Measurements from ENCODE around the gene COQ6.
"Not testable (repeated sequence)": the region's sequence is repeated elsewhere in the genome, so short reads cannot be mapped to it uniquely, and the experiment has no call there.

Gene COQ6

DNA sequence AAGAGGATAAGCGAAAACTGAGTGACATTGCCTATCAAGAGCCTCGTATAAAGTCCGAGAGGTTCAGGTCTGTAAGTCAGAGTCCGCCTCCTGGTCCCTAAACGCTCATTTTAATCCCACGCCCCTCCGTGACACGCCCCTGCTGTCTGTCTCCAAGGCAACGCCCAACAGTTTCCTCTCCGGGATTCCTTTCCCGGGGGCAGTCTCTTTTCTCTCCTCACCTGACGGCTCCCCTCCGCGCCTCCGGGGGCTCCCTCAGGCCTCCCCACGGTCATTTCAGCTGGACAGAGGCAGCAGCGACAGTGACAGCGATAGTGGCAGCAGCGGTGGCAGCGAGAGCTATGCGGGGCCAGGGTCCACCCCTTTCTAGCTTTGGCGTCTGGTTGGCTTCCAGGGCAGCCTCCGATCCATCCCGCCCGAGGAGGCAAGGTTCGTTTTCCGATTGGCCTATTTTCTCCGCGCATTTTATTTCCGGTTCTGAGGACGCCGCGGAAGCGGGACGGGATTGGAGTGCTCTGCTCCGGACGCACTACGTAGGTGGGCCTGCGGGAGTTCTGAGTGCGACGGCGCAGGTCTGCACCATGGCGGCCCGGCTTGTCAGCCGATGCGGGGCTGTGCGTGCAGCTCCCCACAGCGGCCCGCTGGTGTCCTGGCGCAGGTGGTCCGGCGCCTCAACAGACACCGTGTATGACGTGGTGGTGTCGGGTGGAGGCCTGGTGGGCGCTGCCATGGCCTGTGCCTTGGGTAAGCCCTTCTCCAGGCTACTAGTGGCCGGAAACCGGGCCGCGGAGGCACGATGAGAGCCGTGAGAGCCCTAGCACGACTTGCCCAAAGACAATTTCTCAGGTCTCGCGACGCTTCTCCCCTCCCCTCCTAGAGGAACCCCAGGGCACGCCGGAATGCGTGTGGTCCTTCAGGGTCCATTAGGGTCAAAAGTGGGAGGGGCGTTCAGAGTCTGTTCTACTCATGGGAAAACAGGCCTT lies at the start of gene COQ6, which contains the start of gene FAM161B:
Gene COQ6 (plus strand): TSS at position 551 of the 983 bp plus-strand sequence. CDS start 31 bp downstream, at position 582.
Gene FAM161B (minus strand): TSS at position 343 of the 983 bp plus-strand sequence. CDS start 68 bp downstream, at position 275.
- DNase-seq = peak; percentile 90

DNA sequence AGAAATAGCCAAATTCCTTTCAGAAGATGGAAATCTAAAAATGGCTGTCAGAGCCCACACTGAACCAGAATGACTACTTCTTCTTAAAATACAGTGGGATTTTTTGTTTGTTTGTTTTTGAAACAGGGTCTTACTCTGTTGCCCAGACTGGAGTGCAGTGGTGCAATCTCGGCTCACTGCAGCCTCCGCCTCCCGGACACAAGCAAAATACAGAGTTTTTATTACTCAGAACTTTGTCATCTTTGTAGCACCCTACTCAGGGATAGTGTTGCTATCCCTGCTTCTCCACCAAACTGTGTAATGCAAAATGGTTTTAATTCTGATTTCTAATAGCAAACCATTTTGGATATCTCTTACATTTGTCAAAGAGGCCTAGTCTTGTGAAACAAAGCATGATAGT lies 47.1 kb upstream of the COQ6 start:
- no peak for DNase-seq

DNA sequence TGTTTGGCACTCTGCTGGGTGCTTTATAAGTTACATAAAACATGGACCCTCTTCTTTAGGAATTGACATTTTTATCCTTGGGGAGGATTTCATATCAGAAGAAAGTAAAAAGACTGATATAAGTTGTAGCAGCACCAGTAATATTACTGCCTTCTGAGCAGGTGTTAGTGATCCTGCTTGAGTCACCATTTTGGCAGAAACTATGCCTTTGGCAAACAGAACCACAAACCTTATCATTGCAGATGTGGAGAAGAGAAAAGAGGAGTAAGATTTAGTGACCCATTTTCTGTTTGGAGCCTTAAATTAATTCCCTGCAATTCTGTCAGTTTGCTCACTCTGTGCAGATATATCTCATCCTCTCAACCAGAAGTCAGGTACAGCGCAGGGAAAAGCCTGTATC lies 40.4 kb upstream of the COQ6 start:
- DNase-seq = no peak

DNA sequence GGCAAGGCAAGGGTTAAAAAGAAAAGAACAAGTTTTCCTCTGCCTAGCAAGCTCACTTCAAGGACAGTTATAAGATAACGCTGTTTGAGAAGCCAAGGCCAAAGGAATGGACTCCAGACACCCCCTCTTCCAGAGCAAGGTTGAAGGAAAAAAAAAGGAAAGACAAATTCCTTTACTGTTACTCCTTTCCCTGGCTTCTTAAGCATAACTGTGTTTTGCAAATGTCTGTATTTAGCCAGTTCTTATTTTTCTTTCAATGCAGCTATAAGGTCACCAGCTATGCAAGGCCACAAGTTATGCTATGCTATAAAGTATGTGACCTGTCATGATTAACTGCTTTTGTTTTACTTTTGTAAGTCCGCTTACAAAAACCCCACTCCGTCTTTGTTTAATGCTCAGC lies 36.8 kb upstream of the COQ6 start:
- no peak for DNase-seq

DNA sequence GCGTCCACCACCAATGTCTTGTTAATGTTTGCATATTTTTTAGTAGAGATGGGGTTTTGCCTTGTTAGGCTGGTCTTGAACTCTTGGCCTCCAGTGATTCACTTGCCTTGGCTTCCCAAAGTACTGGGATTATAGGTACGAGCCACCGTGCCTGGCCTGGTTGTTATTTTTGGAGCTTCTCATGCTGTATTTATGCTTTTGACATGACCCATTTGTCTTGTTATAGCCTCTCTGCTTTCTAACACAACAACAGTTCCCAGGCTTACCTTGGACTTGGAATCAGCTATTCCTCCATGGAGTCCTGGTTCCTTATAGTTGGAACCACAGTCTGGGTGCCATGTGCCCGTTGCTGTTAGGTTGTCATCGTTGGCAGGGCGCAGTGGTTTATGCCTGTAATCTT lies 33.8 kb upstream of the COQ6 start:
- DNase-seq = no peak

DNA sequence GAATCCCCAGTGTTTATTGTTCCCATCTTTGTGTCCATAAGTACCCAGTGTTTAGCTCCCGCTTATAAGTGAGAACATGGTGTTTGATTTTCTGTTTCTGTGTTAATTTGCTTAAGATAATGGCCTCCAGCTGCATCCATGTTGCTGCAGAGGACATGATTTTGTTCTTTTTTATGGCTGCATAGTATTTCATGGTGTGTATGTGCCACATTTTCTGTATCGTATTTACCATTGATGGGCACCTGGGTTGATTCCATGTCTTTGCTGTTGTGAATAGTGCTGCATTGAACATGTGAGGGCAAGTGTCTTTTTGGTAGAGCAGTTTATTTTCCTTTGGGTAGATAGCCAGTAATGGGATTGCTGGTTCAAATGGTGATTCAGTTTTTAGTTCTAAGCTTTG lies 30.6 kb upstream of the COQ6 start:
- DNase-seq = not testable (repeated sequence)

DNA sequence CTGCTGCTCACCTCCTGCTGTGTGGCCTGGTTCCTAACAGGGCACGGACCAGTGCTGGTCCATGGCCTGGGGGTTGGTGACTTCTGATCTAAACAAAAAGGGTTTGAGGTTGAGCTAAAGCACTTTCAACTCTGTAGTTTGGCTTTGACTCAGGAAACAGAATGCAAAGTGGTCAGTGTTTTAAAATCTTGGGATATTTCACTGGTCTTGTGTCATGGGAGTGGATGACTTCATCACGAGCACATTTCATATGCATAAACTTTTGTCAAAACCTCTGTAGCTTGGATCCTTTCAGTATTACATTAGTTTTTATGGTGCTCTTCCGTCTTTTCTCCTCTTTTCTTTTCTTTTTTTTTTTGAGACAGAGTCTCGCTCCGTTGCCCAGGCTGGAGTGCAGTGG lies 25.8 kb upstream of the COQ6 start:
- DNase-seq = no peak

DNA sequence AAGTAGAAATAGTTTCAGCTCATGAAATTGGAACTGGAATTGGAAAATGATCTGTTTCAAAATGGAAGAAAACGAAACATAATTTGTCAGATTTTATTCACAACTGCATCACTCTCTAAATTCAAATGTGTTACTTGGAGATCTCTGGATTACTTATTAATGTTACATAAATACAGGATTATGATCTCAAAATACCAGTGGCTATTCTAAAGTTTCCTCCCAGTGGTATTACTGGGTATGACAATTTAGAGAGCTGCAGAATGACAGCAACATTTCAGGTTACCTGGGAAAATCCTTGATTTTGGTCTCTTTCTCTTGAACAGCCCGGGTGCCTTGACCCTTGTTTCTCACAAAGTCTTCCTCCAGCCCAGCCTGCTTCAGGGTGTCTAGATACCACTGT lies 14.4 kb upstream of the COQ6 start:
- DNase-seq = no peak

DNA sequence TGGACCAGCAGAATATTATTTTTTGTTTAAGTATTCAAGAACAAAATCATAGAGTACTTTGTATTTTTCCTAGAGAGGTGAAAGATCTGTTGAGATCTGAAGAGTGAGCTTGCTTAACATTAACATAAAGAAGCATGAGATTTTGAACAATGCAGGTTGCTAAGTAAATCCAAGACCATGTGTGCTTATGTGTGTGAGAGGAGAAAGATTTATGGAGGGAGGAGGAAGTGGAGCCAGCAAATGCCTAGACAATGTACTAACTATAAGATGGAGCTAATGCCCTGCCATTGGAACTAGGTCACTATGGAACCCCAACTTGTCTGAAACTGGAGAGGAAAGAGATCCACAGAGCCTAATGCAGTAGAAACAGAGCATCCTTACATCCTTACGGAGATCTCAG lies 13.6 kb upstream of the COQ6 start:
- no peak for DNase-seq

DNA sequence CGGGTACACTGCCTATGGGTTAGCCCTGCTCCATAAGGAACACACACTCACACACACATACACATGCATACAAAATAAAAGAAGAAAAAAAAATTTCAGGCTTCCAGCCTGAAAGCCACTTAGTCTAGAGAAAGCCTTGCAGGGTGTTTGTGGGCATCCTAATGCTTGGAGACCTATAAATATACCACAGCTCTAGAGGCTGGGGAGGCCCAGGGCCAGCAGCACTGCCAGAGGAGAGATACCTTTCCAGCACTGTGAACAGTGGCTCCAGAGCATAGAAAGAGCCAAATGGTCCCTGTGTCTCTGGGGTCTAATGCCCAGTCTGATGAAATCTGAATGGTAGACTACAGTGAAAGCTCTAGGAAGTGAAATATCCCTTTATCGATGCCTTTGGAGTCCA lies 13.1 kb upstream of the COQ6 start:
- DNase-seq = no peak

DNA sequence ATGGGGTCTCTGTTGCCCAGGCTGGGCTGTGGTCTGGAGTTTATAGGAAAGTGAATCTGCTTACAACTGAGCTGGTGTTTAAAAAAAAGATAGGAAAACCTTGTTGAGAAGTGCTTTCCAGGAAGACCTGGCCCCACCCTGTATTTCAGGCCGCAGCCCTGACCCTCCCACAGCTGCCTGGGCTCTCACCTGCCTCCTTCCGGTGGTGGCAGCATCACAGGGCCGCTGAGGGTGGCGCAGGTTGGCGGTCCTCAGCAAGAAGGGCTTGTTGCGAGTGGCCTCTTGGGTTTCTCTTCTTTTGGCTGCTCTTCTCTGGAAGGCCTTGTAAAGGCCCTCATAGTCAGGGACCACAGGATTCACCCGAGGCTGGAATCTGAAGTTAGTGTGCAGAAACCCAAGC lies 7.9 kb upstream of the COQ6 start:
- no peak for DNase-seq

DNA sequence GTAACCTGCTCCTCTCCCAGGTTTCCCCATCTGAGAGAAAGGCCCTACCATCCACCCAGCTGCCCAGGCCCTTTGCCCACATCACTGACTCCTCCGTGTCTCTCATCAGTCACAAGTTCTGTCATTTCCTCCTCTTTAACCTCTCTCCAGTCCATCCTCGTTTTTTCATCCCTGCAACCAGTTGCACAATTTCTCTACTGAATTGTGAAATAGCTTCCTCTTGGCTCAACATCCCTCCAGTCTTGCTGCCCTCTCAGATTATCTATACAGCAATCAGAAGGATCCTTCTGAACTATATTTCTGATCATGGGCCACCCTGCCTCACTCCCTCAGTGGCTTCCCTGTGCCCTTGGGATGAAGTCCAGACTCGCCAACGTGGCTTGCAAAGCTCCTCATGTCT lies 7.0 kb upstream of the COQ6 start:
- no peak for DNase-seq

DNA sequence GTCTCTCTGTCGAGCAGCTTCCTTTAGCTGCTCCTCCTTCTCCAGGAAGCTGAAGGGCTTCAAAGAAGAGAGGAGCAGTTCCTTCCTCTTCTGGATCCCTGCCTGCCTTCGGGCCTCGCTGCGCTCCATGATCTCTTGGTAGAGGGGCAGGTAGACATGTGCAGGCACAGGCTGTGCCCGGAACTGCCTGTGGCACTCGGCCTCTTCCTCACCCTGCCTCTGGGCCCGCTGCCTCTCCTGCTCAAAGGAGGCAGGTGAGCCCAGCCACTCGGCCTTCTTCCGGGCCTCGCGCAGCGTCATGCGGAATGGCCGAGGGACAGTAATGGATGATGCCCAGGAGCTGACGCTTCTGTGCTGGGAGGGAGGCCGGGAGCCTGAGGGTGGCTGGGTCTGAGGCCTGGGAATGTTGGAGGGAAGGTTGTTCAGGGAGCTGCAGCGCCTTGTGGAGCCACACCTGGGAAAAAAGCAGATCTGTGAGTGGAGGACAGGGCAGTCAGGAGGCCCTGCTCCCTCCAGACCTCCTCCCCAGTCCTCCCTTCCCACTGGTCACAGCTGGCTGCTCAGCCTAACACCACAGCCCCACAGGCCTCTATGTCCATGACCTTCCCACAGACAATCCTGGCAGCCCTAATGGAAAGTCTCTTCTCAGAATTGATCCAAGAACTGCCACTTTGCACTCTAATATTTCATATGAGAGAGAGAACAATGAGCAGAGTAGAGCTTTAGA lies 5.5 kb upstream of the COQ6 start:
- DNase-seq = no peak

DNA sequence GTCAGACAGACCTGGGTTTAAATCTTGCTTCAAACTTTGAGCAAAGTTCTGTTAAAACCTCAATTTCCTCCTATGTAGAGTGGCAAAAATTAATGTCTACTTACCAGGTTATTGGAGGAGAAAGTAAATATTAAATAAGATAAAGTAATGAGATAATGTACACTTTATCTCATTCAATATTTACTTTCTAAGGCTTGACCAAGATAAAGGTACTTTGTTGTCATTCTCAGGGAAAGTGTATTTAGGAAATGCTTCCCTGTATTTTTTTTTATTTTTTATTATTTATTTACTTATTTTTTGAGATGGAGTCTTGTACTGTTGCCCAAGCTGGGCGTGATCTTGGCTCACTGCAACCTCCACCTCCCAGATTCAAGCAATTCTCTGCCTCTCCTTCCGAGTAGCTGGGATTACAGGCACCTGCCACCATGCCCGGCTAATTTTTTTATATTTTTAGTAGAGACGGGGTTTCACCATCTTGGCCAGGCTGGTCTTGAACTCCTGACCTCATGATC lies 4.9 kb upstream of the COQ6 start:
- no peak for DNase-seq

DNA sequence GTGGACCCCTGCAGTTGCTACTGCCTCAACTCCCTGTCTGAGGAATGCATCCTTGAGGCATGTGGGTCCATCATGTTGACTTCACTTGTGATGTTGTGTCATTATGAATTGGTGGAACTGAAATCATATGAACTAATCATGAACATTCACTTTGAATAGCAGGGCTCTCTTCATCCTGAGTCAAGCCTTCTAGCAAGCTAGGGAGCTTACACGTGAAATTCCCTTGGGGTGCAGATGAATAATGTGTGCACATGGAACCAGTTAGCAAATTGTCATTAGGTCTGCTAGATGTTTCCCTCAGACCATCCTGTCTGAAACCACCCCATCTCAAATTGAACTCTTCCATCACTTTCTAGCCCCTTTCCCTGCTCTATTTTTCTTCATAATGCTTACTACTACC lies 3.6 kb downstream of the COQ6 start:
- DNase-seq = no peak

DNA sequence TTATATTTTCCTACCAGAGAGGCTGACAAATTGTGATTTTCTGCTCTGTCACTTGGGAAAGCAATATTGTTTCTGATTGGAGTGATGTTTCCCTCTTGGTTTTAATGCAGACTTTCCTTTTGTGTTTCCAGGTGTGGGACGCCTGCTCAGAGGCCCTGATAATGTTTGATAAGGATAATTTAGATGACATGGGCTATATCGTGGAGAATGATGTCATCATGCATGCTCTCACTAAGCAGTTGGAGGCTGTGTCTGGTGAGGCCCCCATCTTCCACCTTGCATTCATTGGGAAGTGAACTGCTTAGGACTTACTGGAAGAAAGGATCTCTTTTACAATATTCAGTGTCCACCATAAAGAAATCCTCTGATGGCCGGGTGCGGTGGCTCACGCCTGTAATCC lies 5.6 kb downstream of the COQ6 start:
- DNase-seq = no peak

DNA sequence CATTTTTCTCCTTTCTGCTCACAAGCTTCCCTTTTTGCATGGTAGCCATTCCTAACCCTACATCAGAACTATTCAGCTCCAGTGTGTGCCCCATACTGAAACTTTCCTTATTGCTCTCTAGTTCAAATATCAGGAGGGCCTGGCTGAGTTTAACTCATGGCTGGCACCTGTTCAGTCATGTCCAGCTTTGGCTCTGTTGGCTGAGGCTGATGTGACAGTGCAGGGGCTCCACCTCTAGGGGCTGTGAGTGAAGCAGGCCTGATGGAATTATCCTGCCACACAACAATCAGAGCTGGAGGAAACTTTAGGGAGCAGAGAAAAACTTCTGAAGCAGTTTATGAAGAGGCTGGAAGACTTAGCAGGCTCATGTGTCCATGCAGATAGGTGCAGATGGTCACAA lies 8.5 kb downstream of the COQ6 start:
- no peak for DNase-seq

DNA sequence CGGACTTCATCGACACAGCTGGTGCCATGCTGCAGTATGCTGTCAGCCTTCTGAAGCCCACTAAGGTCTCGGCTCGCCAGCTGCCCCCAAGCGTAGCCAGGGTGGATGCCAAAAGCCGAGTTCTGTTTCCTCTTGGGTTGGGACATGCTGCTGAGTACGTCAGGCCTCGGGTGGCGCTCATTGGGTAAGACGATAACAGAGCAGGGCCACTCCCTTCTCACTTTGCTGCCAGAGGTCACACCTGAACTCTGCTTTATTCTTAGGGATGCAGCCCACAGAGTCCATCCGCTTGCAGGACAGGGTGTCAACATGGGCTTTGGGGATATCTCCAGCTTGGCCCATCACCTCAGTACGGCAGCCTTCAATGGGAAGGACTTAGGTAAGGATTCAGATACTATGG lies 11.1 kb downstream of the COQ6 start:
- DNase-seq = no peak

DNA sequence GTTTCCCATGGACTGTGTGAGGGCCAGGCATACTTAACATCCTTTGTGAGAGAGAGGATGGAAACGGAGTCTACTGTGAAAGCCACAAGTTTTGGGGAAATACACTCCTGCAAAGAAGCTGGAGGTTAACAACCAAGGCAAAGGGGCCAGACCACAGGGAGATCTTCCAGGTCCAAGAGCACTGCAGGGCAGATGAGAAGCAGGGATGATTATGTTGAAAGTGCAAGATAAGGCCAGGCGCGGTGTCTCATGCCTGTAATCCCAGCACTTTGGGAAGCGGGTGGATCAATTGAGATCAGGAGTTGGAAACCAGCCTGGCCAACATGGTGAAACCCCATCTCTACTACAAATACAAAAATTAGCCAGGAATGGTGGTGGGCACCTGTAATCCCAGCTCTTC lies 15.1 kb downstream of the COQ6 start:
- DNase-seq = no peak

DNA sequence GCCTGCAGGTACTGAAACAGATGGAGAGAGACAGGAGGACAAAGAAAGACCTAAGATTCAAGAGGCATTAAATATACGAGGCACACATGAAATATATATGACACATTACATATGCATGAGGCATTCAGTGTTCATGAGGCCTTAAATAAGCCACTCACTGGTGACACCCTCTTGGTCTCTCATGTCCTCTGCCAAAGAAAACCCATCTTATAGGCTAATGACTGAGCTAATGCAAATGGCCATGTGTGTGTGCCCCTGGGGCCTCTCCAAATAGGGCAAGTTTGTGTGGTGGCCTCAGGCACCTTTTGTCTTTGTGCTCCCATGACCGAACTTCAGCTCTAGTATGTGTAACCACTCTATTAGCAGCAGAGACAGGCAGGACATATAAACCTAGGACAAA lies 18.8 kb downstream of the COQ6 start:
- no peak for DNase-seq

DNA sequence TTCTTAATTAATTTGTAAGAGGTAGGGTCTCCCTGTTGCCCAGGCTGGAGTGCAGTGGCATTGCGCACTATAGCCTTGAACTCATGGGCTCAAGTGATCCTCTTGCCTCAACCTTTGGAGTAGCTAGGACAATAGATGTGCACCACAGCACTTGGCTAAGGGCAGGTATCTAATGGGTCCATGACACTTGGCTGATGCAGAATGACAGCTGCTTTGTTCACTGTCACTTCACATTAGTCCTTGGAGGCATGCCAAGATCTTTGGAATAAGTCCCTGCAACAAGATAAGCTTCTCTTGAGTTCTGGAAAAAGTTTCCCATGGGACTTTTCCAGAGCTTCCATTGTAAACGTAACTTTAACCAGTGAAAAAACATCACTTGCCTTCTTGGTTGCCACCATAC lies 23.4 kb downstream of the COQ6 start:
- DNase-seq = no peak

DNA sequence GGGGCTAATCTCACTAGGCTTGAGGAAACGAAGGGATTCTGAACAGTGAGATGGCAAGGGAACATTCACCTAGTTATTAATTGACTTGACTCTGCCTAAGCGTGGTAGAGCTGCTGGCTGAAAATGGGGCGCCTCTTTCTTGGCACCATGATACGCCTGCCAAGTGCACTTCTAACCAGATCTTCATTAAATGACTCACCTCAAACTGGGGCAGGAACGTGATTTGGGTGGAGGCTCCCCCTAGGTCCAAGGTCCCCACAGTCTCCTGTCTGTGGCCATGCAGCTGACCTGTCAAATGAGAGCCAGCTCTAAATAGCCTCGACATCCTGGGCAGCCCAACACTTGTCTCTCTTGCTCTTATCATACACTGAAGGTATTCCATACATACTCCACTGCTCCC lies 26.0 kb downstream of the COQ6 start:
- DNase-seq = no peak

DNA sequence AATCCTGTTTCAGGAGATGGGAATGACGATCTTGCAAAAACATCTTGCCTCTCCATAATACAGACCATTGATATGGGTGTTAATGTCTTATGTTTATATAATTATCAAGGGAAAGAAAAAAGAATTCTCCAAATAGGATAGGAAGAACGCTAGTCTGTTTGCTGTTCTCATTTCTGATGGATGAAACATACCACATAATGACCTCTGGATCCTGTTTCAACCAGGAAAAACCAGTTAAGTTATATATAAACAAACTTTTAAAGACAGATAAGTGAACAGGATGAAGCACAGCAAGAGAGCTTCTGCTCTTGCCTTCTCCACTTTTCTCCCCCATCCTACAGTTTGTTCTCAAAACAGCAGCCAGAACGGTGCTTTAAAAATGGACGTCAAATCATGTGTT lies 27.8 kb downstream of the COQ6 start:
- DNase-seq = no peak

DNA sequence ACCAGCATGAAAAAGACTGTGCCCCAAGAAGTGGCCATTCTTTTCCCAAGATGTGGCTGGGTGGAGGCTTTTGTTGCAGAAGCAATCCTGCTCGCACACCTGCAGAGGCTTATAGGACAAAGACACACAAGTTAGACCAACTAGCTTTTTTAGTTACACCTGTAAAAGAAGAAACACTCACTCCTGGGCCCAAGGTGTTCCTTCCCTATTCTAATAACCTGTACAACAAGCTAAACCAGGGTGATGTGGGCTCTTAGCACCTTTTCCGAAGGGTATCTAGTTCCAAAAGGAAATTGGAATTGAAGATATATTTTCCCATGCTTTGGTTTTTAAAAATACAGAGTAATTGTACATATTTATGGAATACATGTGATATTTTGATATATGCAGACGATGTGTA lies 38.0 kb downstream of the COQ6 start:
- DNase-seq = no peak
